ENCODE data around the gene SUSD4.

SUSD4 gene

GRCh38 chr1:223227486-223228196, 136.3 kb downstream of the SUSD4 start:
- no peak for DNase-seq

- no peak for DNase-seq
These were observed 136.9 kb downstream of the SUSD4 start for GRCh38 chr1:223227031-223227430.

- no peak for DNase-seq
These were observed 137.7 kb downstream of the SUSD4 start for GRCh38 chr1:223226271-223226670.

GRCh38 chr1:223225481-223225880, 138.5 kb downstream of the SUSD4 start:
- no peak for DNase-seq

- no peak for DNase-seq
These were observed 138.9 kb downstream of the SUSD4 start for GRCh38 chr1:223225061-223225460.

GRCh38 chr1:223224465-223224864, 139.5 kb downstream of the SUSD4 start:
- DNase-seq = no peak

- no peak for DNase-seq
These were observed 140.6 kb downstream of the SUSD4 start for GRCh38 chr1:223223091-223223995.

- DNase-seq = no peak
These were observed 141.6 kb downstream of the SUSD4 start for GRCh38 chr1:223222377-223222776.

- no peak for DNase-seq
These were observed 142.3 kb downstream of the SUSD4 start for GRCh38 chr1:223221686-223222085.

GRCh38 chr1:223219846-223220610, 143.9 kb downstream of the SUSD4 start:
- DNase-seq = no peak

- no peak for DNase-seq
These were observed 144.7 kb downstream of the SUSD4 start for GRCh38 chr1:223219318-223219635.

- DNase-seq = no peak
These were observed 146.2 kb downstream of the SUSD4 start for GRCh38 chr1:223217781-223218180.

- DNase-seq = no peak
These were observed 147.3 kb downstream of the SUSD4 start for GRCh38 chr1:223216531-223217205.

GRCh38 chr1:223216074-223216473, 147.9 kb downstream of the SUSD4 start:
- DNase-seq = no peak

- DNase-seq = no peak
These were observed 148.9 kb downstream of the SUSD4 start for GRCh38 chr1:223215026-223215425.

GRCh38 chr1:223214261-223214807, 149.6 kb downstream of the SUSD4 start:
- DNase-seq = no peak

GRCh38 chr1:223212441-223212840, 151.5 kb downstream of the SUSD4 start:
- DNase-seq = no peak

- no peak for DNase-seq
These were observed 152.5 kb downstream of the SUSD4 start for GRCh38 chr1:223211323-223211985.

- DNase-seq = no peak
These were observed 153.2 kb downstream of the SUSD4 start for GRCh38 chr1:223210788-223211120.

- no peak for DNase-seq
These were observed 153.8 kb downstream of the SUSD4 start for GRCh38 chr1:223209992-223210787.

GRCh38 chr1:223209293-223209898, 154.6 kb downstream of the SUSD4 start:
- DNase-seq = no peak

All from activated gamma-delta T cell (primary cell).